Motor neuron (in vitro differentiated cells): ENCODE measurements around the gene TPSAB1. TPM values are rescaled to one million over a fixed set of nuclear protein-coding genes. Genes with fewer than 3 reads are reported as not detected.

Experiments used
- total RNA-seq, 8 experiments: library from RNA; unstranded; fragments of 300-600 nt; gene quantifications; 2 replicates each; pipeline versions ENCODE4 v1.2.3 to v1.2.4, GENCODE V29; 2022

TPSAB1 gene
- total RNA-seq, 8 experiments from 2014 or later = 0.31 to 0.81 (median 0.46) TPM; not detected in 4

Other genes starting within 250 kb of the TPSAB1 start
- gene SSTR5, start 168.0 kb upstream of the TPSAB1 start, total RNA-seq = under 1 TPM in 2 of 8 experiments, not detected in 6; 0.47 to 0.52 TPM
- under 1 TPM in 2 of 8 experiments, not detected in 6; 0.08 to 0.28 TPM for gene C1QTNF8, start 144.5 kb upstream of the TPSAB1 start, total RNA-seq
- 10 to 100 TPM in 5 of 8 experiments, under 1 TPM in 2, not detected in 1; 0.36 to 30.6 (median 20.9) TPM for gene CACNA1H, start 87.6 kb upstream of the TPSAB1 start, total RNA-seq
- gene TPSG1, start 15.4 kb upstream of the TPSAB1 start, total RNA-seq = 1 to 10 TPM in 1 of 8 experiments, under 1 TPM in 2, not detected in 5; 0.11 to 1.1 (median 0.52) TPM
- gene TPSB2, start 10.5 kb upstream of the TPSAB1 start, total RNA-seq = under 1 TPM in 3 of 8 experiments, not detected in 5; 0.25 to 0.62 (median 0.51) TPM
- under 1 TPM in 3 of 8 experiments, not detected in 5; 0.14 to 0.28 (median 0.24) TPM for gene TPSD1, start 15.4 kb downstream of the TPSAB1 start, total RNA-seq
- gene UBE2I, start 68.9 kb downstream of the TPSAB1 start, total RNA-seq = 100 to 1,000 TPM in 3 of 8 experiments, 10 to 100 TPM in 5; 34.9 to 122 (median 59.1) TPM
- 10 to 100 TPM in 2 of 8 experiments, 1 to 10 TPM in 4, under 1 TPM in 2; 0.40 to 85.8 (median 4.7) TPM for gene BAIAP3, start 92.9 kb downstream of the TPSAB1 start, total RNA-seq
- gene TSR3, start 111.2 kb downstream of the TPSAB1 start, total RNA-seq = 10 to 100 TPM; 26.5 to 63.6 (median 39.8) TPM
- 10 to 100 TPM; 13.4 to 90.4 (median 32.8) TPM for gene GNPTG, start 111.2 kb downstream of the TPSAB1 start, total RNA-seq
- 10 to 100 TPM in 3 of 8 experiments, 1 to 10 TPM in 5; 4.0 to 34.7 (median 8.5) TPM for gene UNKL, start 174.0 kb downstream of the TPSAB1 start, total RNA-seq
- 10 to 100 TPM; 15.7 to 24.9 (median 20.5) TPM for gene UQCC4, start 180.0 kb downstream of the TPSAB1 start, total RNA-seq
- gene PERCC1, start 190.4 kb downstream of the TPSAB1 start, total RNA-seq = 1 to 10 TPM in 1 of 8 experiments, under 1 TPM in 3, not detected in 4; 0.29 to 1.2 (median 0.46) TPM
- gene CCDC154, start 203.9 kb downstream of the TPSAB1 start, total RNA-seq = 1 to 10 TPM in 3 of 8 experiments, under 1 TPM in 5; 0.13 to 1.4 (median 0.64) TPM
- 10 to 100 TPM; 10.0 to 58.5 (median 27.4) TPM for gene CLCN7, start 234.3 kb downstream of the TPSAB1 start, total RNA-seq
- gene PTX4, start 248.2 kb downstream of the TPSAB1 start, total RNA-seq = under 1 TPM in 4 of 8 experiments, not detected in 4; 0.11 to 0.46 (median 0.16) TPM